Keratinocyte (primary cell): Measurements from ENCODE around the gene ABLIM2. TPM values are rescaled to one million over a fixed set of nuclear protein-coding genes. Genes with fewer than 3 reads are reported as not detected.

Experiments
- DNase-seq: peaks from one replicate; pipeline ENCODE4 v3.0.0-alpha.2; 2011; ENCODE audit warnings: low read depth, missing footprints, low spot score
- FAIRE-seq: peaks from 2 replicates; lab custom pipeline; 2011; peaks lifted over from hg19 to GRCh38; lab: Jason Lieb, UNC
- H2AFZ ChIP-seq: 2 replicates; pipeline ENCODE4 v1.6.0; 2012; ENCODE audit warnings: low read length, control low read depth, inconsistent platforms; ENCODE audit not compliant: control insufficient read depth
- H3K27ac ChIP-seq: 2 replicates; pipeline ENCODE4 v1.5.1; 2011; ENCODE audit warnings: low read length; ENCODE audit not compliant: control insufficient read depth, insufficient read depth
- H3K27me3 ChIP-seq: 3 replicates; pipeline ENCODE4 v1.6.0; 2011; ENCODE audit warnings: low read length; ENCODE audit not compliant: control insufficient read depth, insufficient read depth; ENCODE audit errors: extremely low read depth
- H3K36me3 ChIP-seq, 2 experiments: 2 replicates in 1 of 2; 3 replicates in 1 of 2; pipeline ENCODE4 v1.5.1; 2011; ENCODE audit warnings: low read length in 2 of 2, mild to moderate bottlenecking in 1 of 2; ENCODE audit not compliant: control insufficient read depth in 2 of 2, insufficient read depth in 2 of 2; ENCODE audit errors: extremely low read depth in 1 of 2
- H3K4me1 ChIP-seq: 3 replicates; pipeline ENCODE4 v1.5.1; 2011; ENCODE audit warnings: low read length; ENCODE audit not compliant: control insufficient read depth, insufficient read depth; ENCODE audit errors: extremely low read depth
- H3K4me2 ChIP-seq: 3 replicates; pipeline ENCODE4 v1.6.0; 2011; ENCODE audit warnings: low read depth, low read length; ENCODE audit not compliant: control insufficient read depth, insufficient read depth; ENCODE audit errors: extremely low read depth
- H3K4me3 ChIP-seq, 3 experiments: fragments of 200-600 bp in 1 of 3; sonication (generic) in 1 of 3; 2 replicates in 2 of 3; 3 replicates in 1 of 3; pipeline ENCODE4 v1.5.1; 2011 to 2016; ENCODE audit warnings: low read length in 3 of 3, mild to moderate bottlenecking in 3 of 3, control low read depth in 2 of 3, inconsistent platforms in 1 of 3, low read depth in 1 of 3, mixed read lengths in 1 of 3, mixed run types in 1 of 3, moderate library complexity in 1 of 3; ENCODE audit not compliant: control insufficient read depth in 2 of 3, insufficient read depth in 2 of 3; ENCODE audit errors: extremely low read depth in 1 of 3
- H3K79me2 ChIP-seq: 2 replicates; pipeline ENCODE4 v1.6.0; 2012; ENCODE audit warnings: low read length; ENCODE audit not compliant: control insufficient read depth, insufficient read depth
- H3K9ac ChIP-seq: 3 replicates; pipeline ENCODE4 v1.6.0; 2011; ENCODE audit warnings: low read length; ENCODE audit not compliant: control insufficient read depth, insufficient read depth; ENCODE audit errors: extremely low read depth
- H3K9me1 ChIP-seq: 3 replicates; pipeline ENCODE4 v1.6.0; 2011; ENCODE audit warnings: low read length; ENCODE audit not compliant: control insufficient read depth, insufficient read depth; ENCODE audit errors: extremely low read depth
- H3K9me3 ChIP-seq: 2 replicates; pipeline ENCODE4 v1.5.1; 2012; ENCODE audit warnings: low read depth, low read length; ENCODE audit not compliant: control insufficient read depth
- H4K20me1 ChIP-seq: 3 replicates; pipeline ENCODE4 v1.6.0; 2011; ENCODE audit warnings: low read length; ENCODE audit not compliant: control insufficient read depth, insufficient read depth; ENCODE audit errors: extremely low read depth
- CTCF ChIP-seq, 3 experiments: IDR thresholded peaks in 1 of 3; conservative IDR thresholded peaks in 1 of 3; optimal IDR thresholded peaks in 1 of 3; 2 replicates in 2 of 3; 3 replicates in 1 of 3; pipeline versions ENCODE3 to v1.5.1; 2011; ENCODE audit warnings: low read length in 3 of 3, mild to moderate bottlenecking in 3 of 3, moderate library complexity in 2 of 3, control low read depth in 1 of 3, inconsistent platforms in 1 of 3; ENCODE audit not compliant: insufficient read depth in 2 of 3; ENCODE audit errors: extremely low read depth in 1 of 3
- EZH2 ChIP-seq: IDR thresholded peaks from one replicate; pipeline ENCODE4 v1.6.1; 2012; ENCODE audit warnings: inconsistent platforms, mild to moderate bottlenecking, low read length, moderate library complexity
- dilution Hi-C: fragments of 300-500 bp; cut with MboI; formaldehyde crosslinking; loops from one replicate; pipeline ENCODE4 v1.7.0; 2020; ENCODE audit warnings: low sequenced_read_pairs; ENCODE audit not compliant: extremely low pct_ligation_motif_present
- polyA plus RNA-seq, 5 experiments: library from polyadenylated mRNA; depleted of rRNA in 3 of 5; stranded (reverse) in 3 of 5; stranded (forward) in 1 of 5; unstranded in 1 of 5; fragments of >200 nt; gene quantifications; 1 replicate in 1 of 5; 2 replicates in 3 of 5; 3 replicates in 1 of 5; pipeline versions ENCODE4 v1.2.1 to v1.2.3, GENCODE V29; 2011 to 2012; ENCODE audit warnings: missing spikeins in 2 of 5, low read depth in 1 of 5, low replicate concordance in 1 of 5

The ABLIM2 gene
- polyA plus RNA-seq, 1 donor (not counting 4 experiments of a cell fraction or from before 2014, with no cell fraction given) = 0.94 TPM

GRCh38 chr4:8039853-8040252 lies 118.8 kb downstream of the ABLIM2 start:
- Histone ChIP-seq H3K4me2 (no peak overlapping the region), H3K9me3 (no peaks in the 10 kb centered on the region), H3K4me1 (no peaks in the 10 kb centered on the region), H3K9me1 (no peaks in the 10 kb centered on the region), H2AFZ (no peak overlapping the region), H3K36me3 (no peaks in the 10 kb centered on the region), H3K27me3 (peaks cover 6% of the 10 kb centered on the region), H3K27ac (no peak overlapping the region), H3K9ac (no peak overlapping the region), H4K20me1 (no peaks in the 10 kb centered on the region), H3K4me3 (no peak overlapping the region), H3K79me2 (no peaks in the 10 kb centered on the region)
- no peak for FAIRE-seq
- DNase-seq = no peak
- dilution Hi-C loops = no loop called here
- TF ChIP-seq EZH2 (no peak), CTCF (optimal IDR thresholded peaks at IDR 0.05 in 1 of 3, IDR thresholded peaks at IDR 0.05 in 1 of 3, conservative IDR thresholded peaks at IDR 0.05 in 1 of 3; ENCODE audit: extremely low read depth in 1 of 3, insufficient read depth in 2 of 3, low read length in 3 of 3) (no peak)

- no peaks in the 10 kb centered on the region for H3K4me1 ChIP-seq
- dilution Hi-C loops = no loop called here
- H4K20me1 ChIP-seq = no peaks in the 10 kb centered on the region
- TF ChIP-seq CTCF (optimal IDR thresholded peaks at IDR 0.05 in 1 of 3, IDR thresholded peaks at IDR 0.05 in 1 of 3, conservative IDR thresholded peaks at IDR 0.05 in 1 of 3; ENCODE audit: extremely low read depth in 1 of 3, insufficient read depth in 2 of 3, low read length in 3 of 3) (no peak), EZH2 (no peak)
- H3K36me3 ChIP-seq = no peaks in the 10 kb centered on the region
- no peak for DNase-seq
- H3K9me3 ChIP-seq = no peaks in the 10 kb centered on the region
- FAIRE-seq = no peak
- H3K27ac ChIP-seq = no peak overlapping the region
- H3K4me3 ChIP-seq = no peak overlapping the region
- no peak overlapping the region for H3K9ac ChIP-seq
- H3K79me2 ChIP-seq = no peaks in the 10 kb centered on the region
- no peak overlapping the region for H2AFZ ChIP-seq
- H3K27me3 ChIP-seq = peaks cover 6% of the 10 kb centered on the region
- no peaks in the 10 kb centered on the region for H3K9me1 ChIP-seq
- H3K4me2 ChIP-seq = no peak overlapping the region
Measured at GRCh38 chr4:8039290-8039689, 119.3 kb downstream of the ABLIM2 start.
